Loucy (cell line): ENCODE measurements around the gene PCGF2.

Experiments used
- CTCF ChIP-seq: fragments of 200-600 bp; sonication (generic); conservative IDR thresholded peaks from 2 replicates; pipeline ENCODE4 v1.5.1; 2014; ENCODE audit warnings: mild to moderate bottlenecking, antibody characterized with exemption, low read length
- EZH2phosphoT487 ChIP-seq: fragments of 200-600 bp; IDR thresholded peaks from 2 replicates; pipeline ENCODE4 v1.6.1; 2018; ENCODE audit warnings: antibody characterized with exemption, mild to moderate bottlenecking, moderate library complexity, borderline replicate concordance

DNA sequence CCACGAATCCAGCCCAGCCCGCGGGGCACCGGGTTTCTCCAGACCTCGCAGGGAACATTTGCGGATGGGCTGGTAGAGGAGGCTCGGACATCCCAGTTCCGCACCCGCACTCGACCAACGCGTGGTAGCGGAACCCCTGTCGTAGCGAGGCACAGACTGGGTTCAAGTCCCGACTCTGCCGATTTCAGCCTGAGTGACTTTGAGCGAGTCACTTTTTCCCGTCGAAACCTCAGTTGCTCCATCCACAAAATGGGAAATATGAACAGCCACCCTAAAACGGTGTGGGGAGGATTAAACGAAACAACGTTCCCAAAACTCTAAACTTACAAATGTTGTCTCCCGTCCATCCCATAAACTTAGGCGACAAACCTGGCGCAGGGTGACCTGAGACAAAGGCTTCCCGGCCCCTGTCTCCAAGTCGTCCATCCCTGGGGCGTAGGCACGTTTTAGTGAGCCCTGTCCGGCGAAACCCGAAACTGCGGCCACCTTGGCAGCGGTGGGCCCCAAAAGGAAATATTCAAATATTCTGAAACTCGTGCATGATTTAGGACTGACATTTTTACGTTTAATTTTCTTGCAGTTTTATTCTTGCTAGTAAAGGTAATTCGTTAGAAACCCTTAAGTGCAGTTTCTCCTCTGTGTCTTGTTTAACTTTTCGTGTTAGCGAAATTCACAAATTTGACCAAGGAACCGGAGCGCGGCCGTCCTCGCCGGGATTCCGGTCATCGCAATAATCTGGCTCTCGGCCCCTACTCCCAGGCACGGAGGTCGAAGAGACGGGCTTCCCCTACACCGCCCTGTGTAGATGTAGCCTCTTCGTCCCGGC lies 45.0 kb downstream of the PCGF2 start:
- TF ChIP-seq CTCF = no peak
- TF ChIP-seq EZH2phosphoT487 = no peak
